B cell (primary cell): ENCODE measurements around the gene HSD11B2. TPM values are rescaled to one million over a fixed set of nuclear protein-coding genes. Genes with fewer than 3 reads are reported as not detected.

Experiments used
- ATAC-seq: fragments of 200-7000 bp; cut with Tn5 transposase; one replicate; pipeline ENCODE4 v1.10.0; 2021; ENCODE audit warnings: low read depth, mild to moderate bottlenecking, moderate number of reproducible peaks, moderate library complexity
- CTCF ChIA-PET: fragments of 350-600 bp; sonication (Branson Sonifier 250); formaldehyde crosslinking; loops from one replicate; lab custom pipeline; 2021; ENCODE audit warnings: antibody characterized with exemption, inconsistent platforms; lab: Charles Lee
- POLR2A ChIA-PET: fragments of 350-600 bp; sonication (Branson Sonifier 250); formaldehyde crosslinking; loops from one replicate; lab custom pipeline; 2021; ENCODE audit warnings: antibody characterized with exemption; lab: Charles Lee
- DNase-seq: peaks from one replicate; pipeline ENCODE4 v3.0.0; 2013
- H2AFZ ChIP-seq: 2 replicates; pipeline ENCODE4 v1.6.1; 2012; ENCODE audit warnings: mild to moderate bottlenecking, low read depth, low read length; ENCODE audit not compliant: insufficient read depth, poor library complexity, severe bottlenecking
- H3K27ac ChIP-seq, 2 donors: 1 replicate in 1 of 2; 2 replicates in 1 of 2; pipeline ENCODE4 v1.5.1; 2012 to 2013; ENCODE audit warnings: low read length in 2 of 2, mild to moderate bottlenecking in 2 of 2, moderate library complexity in 1 of 2
- H3K27me3 ChIP-seq, 4 experiments: fragments of 200-600 bp in 1 of 4; sonication (generic) in 1 of 4; replicated peaks in 1 of 4; 1 replicate in 2 of 4; 2 replicates in 2 of 4; pipeline versions ENCODE4 v1.6.1 to v1.7.0; 2013 to 2016; ENCODE audit warnings: low read length in 3 of 4, mild to moderate bottlenecking in 2 of 4, mixed read lengths in 1 of 4, moderate library complexity in 1 of 4; ENCODE audit not compliant: insufficient read depth in 4 of 4, control insufficient read depth in 3 of 4; ENCODE audit errors: control extremely low read depth in 1 of 4
- H3K36me3 ChIP-seq, 2 experiments: replicated peaks in 1 of 2; 1 replicate in 1 of 2; 2 replicates in 1 of 2; pipeline versions ENCODE4 v1.6.1 to v1.7.1; 2013; ENCODE audit warnings: low read length in 1 of 2; ENCODE audit not compliant: insufficient read depth in 2 of 2, control insufficient read depth in 1 of 2; ENCODE audit errors: control extremely low read depth in 1 of 2, extremely low read depth in 1 of 2
- H3K4me1 ChIP-seq, 2 donors: fragments of 200-600 bp in 1 of 2; sonication (generic) in 1 of 2; 1 replicate in 1 of 2; 2 replicates in 1 of 2; pipeline versions ENCODE4 v1.5.1 to v1.6.1; 2013 to 2017; ENCODE audit warnings: low read length in 2 of 2; ENCODE audit not compliant: control insufficient read depth in 2 of 2, insufficient read depth in 2 of 2
- H3K4me2 ChIP-seq: replicated peaks from 2 replicates; pipeline ENCODE3; 2012; ENCODE audit warnings: mild to moderate bottlenecking, low read depth, low read length; ENCODE audit not compliant: poor library complexity, severe bottlenecking
- H3K4me3 ChIP-seq, 5 experiments: fragments of 200-600 bp in 1 of 5; sonication (generic) in 1 of 5; 1 replicate in 3 of 5; 2 replicates in 2 of 5; pipeline versions ENCODE4 v1.5.1 to v1.7.0; 2011 to 2016; ENCODE audit warnings: low read length in 4 of 5, mild to moderate bottlenecking in 4 of 5, low read depth in 2 of 5, control low read depth in 1 of 5, moderate library complexity in 1 of 5; ENCODE audit not compliant: insufficient read depth in 1 of 5; ENCODE audit errors: control extremely low read depth in 1 of 5, extremely low read depth in 1 of 5
- H3K79me2 ChIP-seq: fragments of 200-600 bp; sonication (generic); one replicate; pipeline ENCODE4 v1.6.0; 2016; ENCODE audit warnings: low read length; ENCODE audit not compliant: control insufficient read depth, insufficient read depth
- H3K9ac ChIP-seq: fragments of 200-600 bp; sonication (generic); 2 replicates; pipeline ENCODE4 v1.6.1; 2017; ENCODE audit warnings: mild to moderate bottlenecking, low read length, moderate library complexity
- H3K9me3 ChIP-seq, 3 donors: one replicate each; pipeline versions ENCODE4 v1.6.1 to v1.7.1; 2013; ENCODE audit warnings: low read length in 2 of 3; ENCODE audit not compliant: control insufficient read depth in 2 of 3, insufficient read depth in 1 of 3; ENCODE audit errors: control extremely low read depth in 1 of 3
- H4K20me1 ChIP-seq: 2 replicates; pipeline ENCODE4 v1.6.0; 2012; ENCODE audit warnings: mild to moderate bottlenecking, low read length; ENCODE audit not compliant: insufficient read depth, control insufficient read depth, poor library complexity, severe bottlenecking
- H3K27ac Mint-ChIP-seq: one replicate; pipeline ENCODE4 v1.8.0; 2021; ENCODE audit warnings: mixed read lengths
- H3K27me3 Mint-ChIP-seq: one replicate; pipeline ENCODE4 v1.8.0; 2021; ENCODE audit warnings: mixed read lengths
- H3K4me1 Mint-ChIP-seq: one replicate; pipeline ENCODE4 v1.8.0; 2021; ENCODE audit warnings: mixed read lengths
- H3K4me3 Mint-ChIP-seq: one replicate; pipeline ENCODE4 v1.8.0; 2021; ENCODE audit warnings: mixed read lengths
- H3K9me3 Mint-ChIP-seq: one replicate; pipeline ENCODE4 v1.8.0; 2022; ENCODE audit warnings: mixed read lengths; ENCODE audit not compliant: insufficient read depth
- EZH2 ChIP-seq: IDR thresholded peaks from 2 replicates; pipeline ENCODE4 v1.6.1; 2012; ENCODE audit warnings: borderline replicate concordance, low read depth, mild to moderate bottlenecking, moderate library complexity, low read length; ENCODE audit not compliant: insufficient read depth, poor library complexity, severe bottlenecking
- WGBS: methylation state at CpG from one replicate; pipeline ENCODE4 v1.1.5; 2013; ENCODE audit warnings: missing lambda C conversion rate; ENCODE audit not compliant: insufficient coverage; 5-methylcytosine and 5-hydroxymethylcytosine counted together
- intact Hi-C: fragments of 100-400 bp; cut with micrococcal nuclease; formaldehyde crosslinking; loops from one replicate; pipeline ENCODE4 v1.10.0; 2022
- polyA plus RNA-seq: library from polyadenylated mRNA; depleted of rRNA; stranded (reverse); fragments of >200 nt; gene quantifications from 2 replicates; pipeline ENCODE4 v1.2.3, GENCODE V29; 2012
- total RNA-seq, 2 donors: library from RNA; stranded (reverse); fragments of 120-200 nt in 1 of 2; gene quantifications; 1 replicate in 1 of 2; 2 replicates in 1 of 2; pipeline versions ENCODE4 v1.2.3 to v1.2.4, GENCODE V29; 2013 to 2022
- TF ChIP-seq, protein P1 (sequence below): fragments of 200-600 bp; IDR thresholded peaks from one replicate; pipeline ENCODE4 v1.8.0; 2022; ENCODE audit warnings: antibody characterized with exemption, mild to moderate bottlenecking

Gene HSD11B2
- total and polyA plus RNA-seq, 2 donors (not counting 1 experiment from before 2014, with no cell fraction given) = 0.09 TPM; not detected in 1

DNA sequence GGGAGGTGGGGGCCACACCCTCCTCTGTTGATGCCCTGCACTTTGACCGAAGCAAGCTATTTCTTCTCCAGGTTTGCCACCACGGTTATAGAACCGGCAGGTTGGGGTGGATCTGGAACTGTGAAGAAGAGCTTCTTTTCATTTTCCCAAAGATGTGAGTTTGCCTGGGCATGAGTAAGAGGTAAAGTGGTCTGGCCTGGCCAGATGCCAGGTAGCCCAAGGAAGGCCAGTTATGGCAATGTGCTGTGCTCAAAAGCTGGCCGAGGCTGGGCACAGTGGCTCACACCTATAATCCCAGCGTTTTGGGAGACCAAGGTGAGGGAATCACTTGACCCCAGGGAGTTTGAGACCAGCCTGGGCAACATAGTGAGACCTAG lies 31.3 kb downstream of the HSD11B2 start:
- Histone ChIP-seq H3K27me3 (no peaks in the 10 kb centered on the region), H3K9me3 (no peaks in the 10 kb centered on the region), H3K4me2 (no peak overlapping the region), H3K4me1 (peaks cover 7 to 23% of the 10 kb centered on the region in 2 donors), H3K36me3 (peaks cover 0 to 56% of the 10 kb centered on the region in 2 experiments), H3K9ac (no peak overlapping the region), H3K27ac (no peak overlapping the region), H3K4me3 (no peak overlapping the region), H3K79me2 (peaks cover 84% of the 10 kb centered on the region), H4K20me1 (peaks cover 98% of the 10 kb centered on the region), H2AFZ (no peak overlapping the region)
- TF ChIP-seq, protein P1, sequence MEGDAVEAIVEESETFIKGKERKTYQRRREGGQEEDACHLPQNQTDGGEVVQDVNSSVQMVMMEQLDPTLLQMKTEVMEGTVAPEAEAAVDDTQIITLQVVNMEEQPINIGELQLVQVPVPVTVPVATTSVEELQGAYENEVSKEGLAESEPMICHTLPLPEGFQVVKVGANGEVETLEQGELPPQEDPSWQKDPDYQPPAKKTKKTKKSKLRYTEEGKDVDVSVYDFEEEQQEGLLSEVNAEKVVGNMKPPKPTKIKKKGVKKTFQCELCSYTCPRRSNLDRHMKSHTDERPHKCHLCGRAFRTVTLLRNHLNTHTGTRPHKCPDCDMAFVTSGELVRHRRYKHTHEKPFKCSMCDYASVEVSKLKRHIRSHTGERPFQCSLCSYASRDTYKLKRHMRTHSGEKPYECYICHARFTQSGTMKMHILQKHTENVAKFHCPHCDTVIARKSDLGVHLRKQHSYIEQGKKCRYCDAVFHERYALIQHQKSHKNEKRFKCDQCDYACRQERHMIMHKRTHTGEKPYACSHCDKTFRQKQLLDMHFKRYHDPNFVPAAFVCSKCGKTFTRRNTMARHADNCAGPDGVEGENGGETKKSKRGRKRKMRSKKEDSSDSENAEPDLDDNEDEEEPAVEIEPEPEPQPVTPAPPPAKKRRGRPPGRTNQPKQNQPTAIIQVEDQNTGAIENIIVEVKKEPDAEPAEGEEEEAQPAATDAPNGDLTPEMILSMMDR = no peak
- no peak for TF ChIP-seq EZH2
- Mint-ChIP-seq H3K9me3 (no peaks in the 10 kb centered on the region), H3K4me3 (no peak overlapping the region), H3K27ac (no peak overlapping the region), H3K4me1 (peaks cover 31% of the 10 kb centered on the region), H3K27me3 (no peaks in the 10 kb centered on the region)
- ChIA-PET CTCF (interaction anchor here (1.3 to 6.9 kb wide), 2 partner anchors 8 to 35 kb away, joined by 3 to 81 read pairs; no protein-coding TSS in a partner anchor), POLR2A (interaction anchor here (0.5 to 0.6 kb wide), 2 partner anchors 11 to 18 kb away, joined by 4 to 5 read pairs; no protein-coding TSS in a partner anchor)
- no peak for DNase-seq
- ATAC-seq = no peak
- intact Hi-C loops = no loop called here
- 87% methylated on average over 5 of the region's 5 CpGs for WGBS

- Histone ChIP-seq H3K4me3 (no peak overlapping the region), H3K36me3 (peaks cover 0 to 52% of the 10 kb centered on the region in 2 experiments), H3K27ac (no peak overlapping the region), H3K9me3 (no peaks in the 10 kb centered on the region), H3K79me2 (peaks cover 92% of the 10 kb centered on the region), H4K20me1 (peaks cover 99% of the 10 kb centered on the region), H3K4me1 (peaks cover 7 to 26% of the 10 kb centered on the region in 2 donors), H2AFZ (no peak overlapping the region), H3K27me3 (no peaks in the 10 kb centered on the region), H3K4me2 (no peak overlapping the region), H3K9ac (no peak overlapping the region)
- ATAC-seq (no peak), DNase-seq (no peak)
- H3K4me1 Mint-ChIP-seq = peaks cover 35% of the 10 kb centered on the region
- intact Hi-C loops = no loop called here
- no peaks in the 10 kb centered on the region for H3K27me3 Mint-ChIP-seq
- TF ChIP-seq, protein P1 = no peak
- TF ChIP-seq EZH2 = no peak
- no peak overlapping the region for H3K4me3 Mint-ChIP-seq
- no peaks in the 10 kb centered on the region for H3K9me3 Mint-ChIP-seq
- ChIA-PET CTCF (interaction anchor here (1.3 to 6.9 kb wide), 2 partner anchors 8 to 36 kb away, joined by 3 to 81 read pairs; no protein-coding TSS in a partner anchor), POLR2A (interaction anchor here (0.5 kb wide), 1 partner anchor 359 kb away, joined by 3 read pairs; no protein-coding TSS in a partner anchor)
- 96% methylated on average over 5 of the region's 5 CpGs for WGBS
- no peak overlapping the region for H3K27ac Mint-ChIP-seq
Measured at GRCh38 chr16:67463059-67463458, 32.1 kb downstream of the HSD11B2 start.
